ENCODE data around the gene NOS1AP. TPM values are rescaled to one million over a fixed set of nuclear protein-coding genes. Genes with fewer than 3 reads are reported as not detected.

The NOS1AP gene
- total and polyA plus RNA-seq, 9 of the 15 experiments (the other 6 are each of a cell fraction or from before 2014, with no cell fraction given), result 0.07 to 1.5 (median 0.22) TPM

- TF ChIP-seq ZNF583 (CRISPR knock-in tag; IDR thresholded peaks at IDR 0.05) (no peak), PHB (CRISPR knock-in tag; IDR thresholded peaks at IDR 0.05) (no peak), CEBPG (CRISPR knock-in tag; IDR thresholded peaks at IDR 0.05) (0 out of 2 replicates have a peak, but pooled peaks have one; percentile 25), CEBPG (tag; conservative IDR thresholded peaks at IDR 0.05 in 1 of 2, IDR thresholded peaks at IDR 0.05 in 1 of 2) (peak; percentile 24 to 51; a peak in 1 of 4 replicates), RAD21 (CRISPR knock-in tag; conservative IDR thresholded peaks at IDR 0.05 in 1 of 2, IDR thresholded peaks at IDR 0.05 in 1 of 2) (peak in 1 of 2 experiments; percentile 25; a peak in 2 of 4 replicates), FOXP1 (CRISPR knock-in tag; IDR thresholded peaks at IDR 0.05) (no peak), CEBPB (tag; IDR thresholded peaks at IDR 0.05) (peak; percentile 65), RBM34 (IDR thresholded peaks at IDR 0.05; ENCODE audit: borderline replicate concordance, insufficient read depth, low read length) (no peak), SMC3 (conservative IDR thresholded peaks at IDR 0.05; ENCODE audit: insufficient read depth, low read depth, low read length) (0 out of 2 replicates have a peak, but pooled peaks have one; percentile 14)
These were observed 28.8 kb upstream of the NOS1AP start (continued) for GRCh38 chr1:162040657-162041056.

DNA sequence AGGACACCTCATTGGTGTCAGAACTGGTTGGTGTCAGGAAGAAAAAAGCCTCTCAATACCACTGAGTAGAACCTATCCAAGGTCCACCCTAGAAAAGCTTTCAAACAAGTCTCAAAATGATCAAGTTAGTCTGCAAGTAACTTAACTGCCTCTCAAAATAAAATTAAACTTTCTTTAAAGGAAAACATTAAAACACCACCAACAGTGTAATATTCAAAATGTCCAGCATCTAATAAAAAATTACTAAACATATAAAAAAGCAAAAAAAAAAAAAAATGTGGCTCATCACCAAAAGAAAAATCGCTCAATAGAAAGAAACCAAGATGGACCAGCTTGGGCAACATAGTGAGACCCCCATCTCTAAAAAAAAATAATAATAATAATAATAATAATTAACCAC is 27.1 kb upstream of the NOS1AP start:
- ChIA-PET CTCF (ENCODE audit: low intra/inter-chr PET ratio) (no interaction called here), POLR2A (interaction anchor here (0.6 kb wide), 1 partner anchor 1209 kb away, joined by 4 read pairs; no protein-coding TSS in a partner anchor)
- DNase-seq (ENCODE audit: extremely low read depth in 1 of 4, low spot score in 3 of 4) (no peak), ATAC-seq (no peak), FAIRE-seq (no peak)
- H2AFZ ChIP-seq (ENCODE audit: low read depth, low read length), result no peak overlapping the region
- no peaks in the 10 kb centered on the region; the same call in 1 of the 2 replicates for H3K9me3 ChIP-seq (replicated peaks; ENCODE audit: control insufficient read depth, insufficient read depth, low read depth, low read length)
- in situ Hi-C loops (cut with MboI) (no loop called here), intact Hi-C loops (cut with micrococcal nuclease) (no loop called here)
- H3K36me3 ChIP-seq (ENCODE audit: control insufficient read depth, insufficient read depth, low read length), result no peaks in the 10 kb centered on the region
- H3K27me3 ChIP-seq (ENCODE audit: control insufficient read depth in 2 of 2, insufficient read depth in 2 of 2, low read length in 2 of 2), result no peaks in the 10 kb centered on the region
- BruUV-seq (replicated peaks), result no TSS peak
- no peak for TF ChIP-seq ZNF212 (CRISPR knock-in tag; IDR thresholded peaks at IDR 0.05)
- TF ChIP-seq ZNF639 (CRISPR knock-in tag; conservative IDR thresholded peaks at IDR 0.05 in 1 of 2, IDR thresholded peaks at IDR 0.05 in 1 of 2), result no peak
- no peak overlapping the region for H3K27ac ChIP-seq (ENCODE audit: extremely low read depth, low read depth, low read length)
- H4K20me1 ChIP-seq (replicated peaks; ENCODE audit: control insufficient read depth, insufficient read depth, low read length), result no peaks in the 10 kb centered on the region
- H3K79me2 ChIP-seq (ENCODE audit: control insufficient read depth, insufficient read depth, low read length), result no peaks in the 10 kb centered on the region
- no peaks in the 10 kb centered on the region for H3K4me1 ChIP-seq (replicated peaks in 1 of 2; ENCODE audit: control insufficient read depth in 2 of 2, insufficient read depth in 2 of 2, low read length in 2 of 2)
- H3K9ac ChIP-seq (ENCODE audit: insufficient read depth in 1 of 2, low read depth in 2 of 2, low read length in 2 of 2), result no peak overlapping the region
- no peak overlapping the region for H3K4me2 ChIP-seq (ENCODE audit: insufficient read depth, low read length)
- H3K4me3 ChIP-seq, result no peak overlapping the region
- no peaks in the 10 kb centered on the region for H3K9me1 ChIP-seq (ENCODE audit: control insufficient read depth, insufficient read depth, low read length)
- 0% methylated on average over 1 of the region's 1 CpG for WGBS (ENCODE audit: insufficient coverage, low coverage, missing lambda C conversion rate)
